Thoracic aorta (tissue), 2 donors: ENCODE measurements around the gene S1PR3. TPM values are rescaled to one million over a fixed set of nuclear protein-coding genes. Genes with fewer than 3 reads are reported as not detected.

Experiments used
- ATAC-seq: fragments of 150-250 bp; one replicate; pipeline ENCODE4 v1.8.0; 2017; ENCODE audit warnings: low read depth; ENCODE audit not compliant: insufficient number of reproducible peaks, low FRiP score
- DNase-seq: peaks from one replicate; pipeline ENCODE4 v3.0.0-alpha.2; 2020; ENCODE audit warnings: low spot score
- H3K27ac ChIP-seq, 2 donors: fragments of 200-600 bp; sonication (generic); 1 replicate in 1 of 2; 2 replicates in 1 of 2; pipeline ENCODE4 v1.5.1; 2016; ENCODE audit warnings: mild to moderate bottlenecking in 2 of 2, moderate library complexity in 2 of 2
- H3K27me3 ChIP-seq: fragments of 200-600 bp; sonication (generic); replicated peaks from 2 replicates; pipeline ENCODE4 v1.6.0; 2016; ENCODE audit warnings: mild to moderate bottlenecking; ENCODE audit not compliant: insufficient read depth
- H3K36me3 ChIP-seq: fragments of 200-600 bp; sonication (generic); one replicate; pipeline ENCODE4 v1.5.1; 2016
- H3K4me1 ChIP-seq, 2 donors: fragments of 200-600 bp; sonication (generic); 1 replicate in 1 of 2; 2 replicates in 1 of 2; pipeline versions ENCODE4 v1.5.1 to v1.6.0; 2016; ENCODE audit warnings: low read depth in 2 of 2, mild to moderate bottlenecking in 1 of 2; ENCODE audit not compliant: control insufficient read depth in 1 of 2
- H3K4me3 ChIP-seq: fragments of 200-600 bp; sonication (generic); 2 replicates; pipeline ENCODE4 v1.5.1; 2016; ENCODE audit warnings: mild to moderate bottlenecking
- H3K9me3 ChIP-seq: fragments of 200-600 bp; sonication (generic); 2 replicates; pipeline ENCODE4 v1.5.1; 2016
- total RNA-seq, 2 donors: library from RNA; depleted of rRNA; stranded (reverse); fragments of >200 nt; gene quantifications; one replicate each; pipeline versions ENCODE4 v1.1.0 to v1.2.3, GENCODE V29; 2016
- TF ChIP-seq, protein P1 (sequence below): fragments of 200-600 bp; sonication (generic); IDR thresholded peaks from one replicate; pipeline ENCODE4 v1.5.1; 2019; ENCODE audit warnings: antibody characterized with exemption

S1PR3 gene
- total RNA-seq, 2 donors from 2014 or later: 125 to 173 TPM

- Histone ChIP-seq H3K27ac (no peak overlapping the region), H3K36me3 (no peaks in the 10 kb centered on the region), H3K4me3 (no peak overlapping the region), H3K9me3 (no peaks in the 10 kb centered on the region), H3K27me3 (no peaks in the 10 kb centered on the region), H3K4me1 (no peaks in the 10 kb centered on the region)
- TF ChIP-seq, protein P1, sequence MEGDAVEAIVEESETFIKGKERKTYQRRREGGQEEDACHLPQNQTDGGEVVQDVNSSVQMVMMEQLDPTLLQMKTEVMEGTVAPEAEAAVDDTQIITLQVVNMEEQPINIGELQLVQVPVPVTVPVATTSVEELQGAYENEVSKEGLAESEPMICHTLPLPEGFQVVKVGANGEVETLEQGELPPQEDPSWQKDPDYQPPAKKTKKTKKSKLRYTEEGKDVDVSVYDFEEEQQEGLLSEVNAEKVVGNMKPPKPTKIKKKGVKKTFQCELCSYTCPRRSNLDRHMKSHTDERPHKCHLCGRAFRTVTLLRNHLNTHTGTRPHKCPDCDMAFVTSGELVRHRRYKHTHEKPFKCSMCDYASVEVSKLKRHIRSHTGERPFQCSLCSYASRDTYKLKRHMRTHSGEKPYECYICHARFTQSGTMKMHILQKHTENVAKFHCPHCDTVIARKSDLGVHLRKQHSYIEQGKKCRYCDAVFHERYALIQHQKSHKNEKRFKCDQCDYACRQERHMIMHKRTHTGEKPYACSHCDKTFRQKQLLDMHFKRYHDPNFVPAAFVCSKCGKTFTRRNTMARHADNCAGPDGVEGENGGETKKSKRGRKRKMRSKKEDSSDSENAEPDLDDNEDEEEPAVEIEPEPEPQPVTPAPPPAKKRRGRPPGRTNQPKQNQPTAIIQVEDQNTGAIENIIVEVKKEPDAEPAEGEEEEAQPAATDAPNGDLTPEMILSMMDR: no peak
- DNase-seq (no peak), ATAC-seq (no peak)
These were observed 22.9 kb downstream of the S1PR3 start for GRCh38 chr9:89014153-89014552.

DNA sequence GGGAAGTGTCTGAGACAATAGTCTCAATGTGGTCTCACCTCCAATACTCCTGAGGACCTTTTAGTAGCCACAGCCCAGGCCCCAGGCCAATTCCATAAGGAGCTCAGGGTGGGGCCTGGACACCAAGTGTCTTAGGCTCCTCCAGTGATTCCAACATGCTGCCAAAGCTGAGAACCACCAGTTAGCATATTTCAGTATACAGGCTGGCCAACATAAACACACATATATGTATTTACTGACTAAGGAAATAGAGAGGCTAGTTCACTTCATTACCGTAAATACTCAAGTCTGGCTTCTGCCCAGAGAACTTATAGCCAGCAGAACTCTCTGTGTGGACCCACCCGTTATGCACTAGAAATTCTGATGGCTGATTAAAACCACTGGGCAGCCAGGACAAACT is 24.1 kb downstream of the S1PR3 start:
- H3K27ac ChIP-seq: no peak overlapping the region
- H3K27me3 ChIP-seq: no peaks in the 10 kb centered on the region
- DNase-seq (no peak), ATAC-seq (no peak)
- H3K9me3 ChIP-seq: no peaks in the 10 kb centered on the region
- no peaks in the 10 kb centered on the region for H3K4me1 ChIP-seq
- TF ChIP-seq, protein P1: no peak
- no peak overlapping the region for H3K4me3 ChIP-seq
- H3K36me3 ChIP-seq: no peaks in the 10 kb centered on the region

- TF ChIP-seq, protein P1: no peak
- H3K27me3 ChIP-seq: no peaks in the 10 kb centered on the region
- ATAC-seq (no peak), DNase-seq (no peak)
- H3K27ac ChIP-seq: no peak overlapping the region
- no peak overlapping the region for H3K4me3 ChIP-seq
- no peaks in the 10 kb centered on the region for H3K4me1 ChIP-seq
- no peaks in the 10 kb centered on the region for H3K9me3 ChIP-seq
- no peaks in the 10 kb centered on the region for H3K36me3 ChIP-seq
These were observed 29.5 kb downstream of the S1PR3 start for GRCh38 chr9:89020754-89021153.

DNA sequence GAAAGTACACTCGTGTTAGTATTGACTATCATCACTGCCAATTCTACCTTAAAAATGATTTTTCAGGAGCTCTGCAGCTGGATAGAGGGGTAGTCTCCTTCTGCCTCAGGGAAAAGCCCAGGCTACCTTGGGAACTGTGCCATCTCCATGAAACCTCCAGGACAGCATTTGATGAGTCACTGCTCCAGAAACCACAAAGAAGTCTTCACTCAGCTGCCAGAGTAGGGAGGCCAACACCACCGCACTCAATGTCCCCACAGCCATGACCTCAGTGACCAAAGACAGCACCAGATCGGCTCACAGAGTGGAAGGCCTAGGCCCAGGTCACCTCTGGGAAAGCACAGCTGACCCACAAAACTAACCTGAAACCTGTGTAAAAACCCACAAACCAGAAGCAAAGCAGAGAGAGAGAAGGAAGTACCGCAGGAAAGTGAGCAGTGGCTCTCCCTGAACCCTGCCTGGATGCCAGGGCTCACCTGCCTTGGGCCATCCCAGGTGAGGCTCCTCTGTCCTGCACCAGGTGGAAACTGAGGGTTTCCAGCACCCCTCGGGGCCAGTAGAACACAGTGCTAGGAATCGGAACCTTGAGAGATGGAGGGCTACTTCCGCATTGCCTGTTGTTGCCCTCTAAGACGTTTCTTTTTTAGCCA is 30.0 kb downstream of the S1PR3 start:
- Histone ChIP-seq H3K9me3 (no peaks in the 10 kb centered on the region), H3K27me3 (no peaks in the 10 kb centered on the region), H3K4me3 (no peak overlapping the region), H3K4me1 (no peaks in the 10 kb centered on the region), H3K27ac (no peak overlapping the region), H3K36me3 (no peaks in the 10 kb centered on the region)
- DNase-seq: no peak
- ATAC-seq: no peak
- TF ChIP-seq, protein P1: no peak

DNA sequence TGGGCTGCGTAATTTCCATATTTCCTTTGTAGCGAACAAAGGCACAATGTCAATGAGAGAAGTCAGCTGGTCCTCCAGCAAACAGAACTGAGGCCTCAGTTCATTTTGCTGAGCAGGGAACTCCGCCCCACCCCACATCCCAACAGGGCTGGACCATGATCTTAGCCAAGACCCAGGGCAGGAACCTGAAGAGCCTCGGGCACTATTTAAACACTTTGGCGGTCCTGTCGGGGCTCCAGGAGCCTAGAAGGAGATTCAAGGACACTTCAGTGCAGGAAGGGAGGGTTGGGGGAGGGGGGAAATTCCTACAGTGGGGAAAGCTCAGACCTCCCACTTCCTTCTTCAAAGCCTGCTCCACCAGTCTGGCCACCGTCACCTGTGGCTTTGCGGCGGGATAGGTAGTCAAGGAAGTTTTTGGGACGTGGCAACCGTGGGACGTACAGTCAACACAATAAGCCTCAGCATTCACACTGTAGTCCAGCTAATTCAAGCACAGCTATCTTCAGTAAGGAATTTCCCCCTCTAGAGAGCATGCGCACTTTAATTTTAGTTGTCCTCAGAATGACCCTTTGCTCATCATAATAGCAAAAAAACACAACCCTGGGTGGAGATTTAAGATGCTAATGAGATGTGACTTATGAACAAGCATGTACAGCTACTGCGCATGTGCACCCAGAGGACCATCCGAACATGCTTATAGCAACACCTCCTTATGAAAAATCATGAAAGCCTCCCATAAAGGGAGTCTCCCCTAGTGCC is 30.9 kb downstream of the S1PR3 start:
- ATAC-seq: no peak
- H3K27me3 ChIP-seq: no peaks in the 10 kb centered on the region
- DNase-seq: no peak
- H3K27ac ChIP-seq: no peak overlapping the region
- H3K36me3 ChIP-seq: no peaks in the 10 kb centered on the region
- no peak overlapping the region for H3K4me3 ChIP-seq
- TF ChIP-seq, protein P1: no peak
- H3K4me1 ChIP-seq: no peaks in the 10 kb centered on the region
- H3K9me3 ChIP-seq: no peaks in the 10 kb centered on the region
